ENCODE results near the gene ERICH4.
A peak's percentile ranks its signal among the peaks of the same experiment; 100 is the strongest.

Gene ERICH4

GRCh38 chr19:41436674-41436951, 6.3 kb upstream of the ERICH4 start:
- H3K4me3 ChIP-seq (ENCODE audit: low read length), result no peak overlapping the region
- H3K4me1 ChIP-seq (ENCODE audit: control insufficient read depth, low read length), result peaks cover 11% of the 10 kb centered on the region
- H4K20me1 ChIP-seq (ENCODE audit: control insufficient read depth, insufficient read depth, low read depth, low read length), result no peaks in the 10 kb centered on the region
- 0 out of 2 replicates have a peak, but pooled peaks cover 2% of the 10 kb centered on the region for H3F3A ChIP-seq (ENCODE audit: control insufficient read depth, insufficient read depth)
- no peak for TF ChIP-seq EZH2phosphoT487 (IDR thresholded peaks at IDR 0.05; ENCODE audit: borderline replicate concordance, low read length)
- no peak for TF ChIP-seq CTCF (IDR thresholded peaks at IDR 0.05; ENCODE audit: low read depth, low read length, poor library complexity, severe bottlenecking)
- H3K9me2 ChIP-seq (replicated peaks; ENCODE audit: control insufficient read depth, low read length), result no peaks in the 10 kb centered on the region
- no peaks in the 10 kb centered on the region for H3K27me3 ChIP-seq (ENCODE audit: control insufficient read depth, low read length)
- no peak overlapping the region for H3K27ac ChIP-seq (ENCODE audit: low read depth, low read length)
- no peak overlapping the region for H3K4me2 ChIP-seq (ENCODE audit: low read length)
- peaks cover 24% of the 10 kb centered on the region for H3K79me2 ChIP-seq (ENCODE audit: control insufficient read depth, low read length)
- no peaks in the 10 kb centered on the region for H3K9me3 ChIP-seq (ENCODE audit: control insufficient read depth, insufficient read depth, low read length)
- H3K36me3 ChIP-seq (ENCODE audit: control insufficient read depth, low read length), result peaks cover 30% of the 10 kb centered on the region

GRCh38 chr19:41437944-41438574, 4.9 kb upstream of the ERICH4 start:
- no peaks in the 10 kb centered on the region for H3K9me3 ChIP-seq (ENCODE audit: control insufficient read depth, insufficient read depth, low read length)
- H3K79me2 ChIP-seq (ENCODE audit: control insufficient read depth, low read length), result peaks cover 24% of the 10 kb centered on the region
- H3K27ac ChIP-seq (ENCODE audit: low read depth, low read length), result no peak overlapping the region
- H3K9me2 ChIP-seq (replicated peaks; ENCODE audit: control insufficient read depth, low read length), result no peaks in the 10 kb centered on the region
- peaks cover 16% of the 10 kb centered on the region; the same call in 1 of the 2 replicates for H3K36me3 ChIP-seq (ENCODE audit: control insufficient read depth, low read length)
- no peak overlapping the region for H3K4me3 ChIP-seq (ENCODE audit: low read length)
- TF ChIP-seq EZH2phosphoT487 (IDR thresholded peaks at IDR 0.05; ENCODE audit: borderline replicate concordance, low read length) (no peak), CTCF (IDR thresholded peaks at IDR 0.05; ENCODE audit: low read depth, low read length, poor library complexity, severe bottlenecking) (no peak)
- no peak overlapping the region for H3K4me2 ChIP-seq (ENCODE audit: low read length)
- H3K27me3 ChIP-seq (ENCODE audit: control insufficient read depth, low read length), result no peaks in the 10 kb centered on the region
- H3K4me1 ChIP-seq (ENCODE audit: control insufficient read depth, low read length), result peaks cover 14% of the 10 kb centered on the region
- 0 out of 2 replicates have a peak, but pooled peaks cover 2% of the 10 kb centered on the region for H3F3A ChIP-seq (ENCODE audit: control insufficient read depth, insufficient read depth)
- no peaks in the 10 kb centered on the region for H4K20me1 ChIP-seq (ENCODE audit: control insufficient read depth, insufficient read depth, low read depth, low read length)

- peak within 1 kb of the TSS; percentile 83 for H3K4me2 ChIP-seq (ENCODE audit: low read length)
- H3K27ac ChIP-seq (ENCODE audit: low read depth, low read length), result peak within 1 kb of the TSS; percentile 59
- H3F3A ChIP-seq (ENCODE audit: control insufficient read depth, insufficient read depth), result 0 out of 2 replicates have a peak, but pooled peaks cover 2% of the 10 kb centered on the region
- peaks cover 25% of the 10 kb centered on the region for H3K4me1 ChIP-seq (ENCODE audit: control insufficient read depth, low read length)
- no peaks in the 10 kb centered on the region for H4K20me1 ChIP-seq (ENCODE audit: control insufficient read depth, insufficient read depth, low read depth, low read length)
- peaks cover 24% of the 10 kb centered on the region for H3K79me2 ChIP-seq (ENCODE audit: control insufficient read depth, low read length)
- peak within 1 kb of the TSS; percentile 92 for H3K4me3 ChIP-seq (ENCODE audit: low read length)
- no peaks in the 10 kb centered on the region for H3K27me3 ChIP-seq (ENCODE audit: control insufficient read depth, low read length)
- H3K9me2 ChIP-seq (replicated peaks; ENCODE audit: control insufficient read depth, low read length), result no peaks in the 10 kb centered on the region
- peaks cover 12% of the 10 kb centered on the region; the same call in 1 of the 2 replicates for H3K36me3 ChIP-seq (ENCODE audit: control insufficient read depth, low read length)
- TF ChIP-seq EZH2phosphoT487 (IDR thresholded peaks at IDR 0.05; ENCODE audit: borderline replicate concordance, low read length) (no peak), CTCF (IDR thresholded peaks at IDR 0.05; ENCODE audit: low read depth, low read length, poor library complexity, severe bottlenecking) (peak; percentile 80)
- no peaks in the 10 kb centered on the region for H3K9me3 ChIP-seq (ENCODE audit: control insufficient read depth, insufficient read depth, low read length)
Observed at GRCh38 chr19:41439441-41440222, 3.3 kb upstream of the ERICH4 start, which contains the start of gene DMAC2. DMAC2 (minus strand) TSS chr19:41439912; CDS start chr19:41439899, 13 bp downstream.

Measured in DOHH2 (cell line).